Right hindlimb (tissue), 1 donor: ENCODE measurements around the gene RCBTB2.

Experiments
- DNase-seq: peaks from one replicate; pipeline ENCODE4 v3.0.0-alpha.2; 2018

The RCBTB2 gene

GRCh38 chr13:48443442-48444208 is 89.3 kb downstream of the RCBTB2 start:
- DNase-seq = no peak
